Mucosa of descending colon (tissue), 3 donors: Measurements from ENCODE around the gene AMBP. TPM values are rescaled to one million over a fixed set of nuclear protein-coding genes. Genes with fewer than 3 reads are reported as not detected.

ENCODE experiments used
- ATAC-seq: fragments of 200-7000 bp; cut with Tn5 transposase; one replicate; pipeline ENCODE4 v1.9.1; 2020; ENCODE audit warnings: mild to moderate bottlenecking, moderate library complexity
- DNase-seq, 3 donors: peaks; one replicate each; pipeline ENCODE4 v3.0.0-alpha.2; 2020
- H3K36me3 ChIP-seq: fragments of 200-600 bp; one replicate; pipeline ENCODE4 v1.8.0; 2021; ENCODE audit warnings: low read depth, mild to moderate bottlenecking
- H3K4me1 ChIP-seq: fragments of 200-600 bp; one replicate; pipeline ENCODE4 v1.8.0; 2021; ENCODE audit warnings: low read depth, mild to moderate bottlenecking
- H3K4me3 ChIP-seq: fragments of 200-600 bp; one replicate; pipeline ENCODE4 v1.8.0; 2021; ENCODE audit warnings: mild to moderate bottlenecking
- H3K9me3 ChIP-seq: fragments of 200-600 bp; one replicate; pipeline ENCODE4 v1.8.0; 2021; ENCODE audit warnings: mild to moderate bottlenecking
- intact Hi-C, 2 donors: fragments of 100-400 bp; cut with DNase I in 1 of 2; cut with micrococcal nuclease in 1 of 2; formaldehyde crosslinking; loops; one replicate each; pipeline versions ENCODE4 v1.11.0 to v1.11.1; 2022; cut with DNase I, micrococcal nuclease
- total RNA-seq, 3 donors: library from RNA; stranded (reverse); fragmentation: NEBNext Ultra II Directional in 2 of 3; extraction: Animal tissue kit (Norgen Biotek cat#: 25700) in 2 of 3; gene quantifications; one replicate each; pipeline versions ENCODE4 v1.2.1 to v1.2.4, GENCODE V29; 2021 to 2023
- TF ChIP-seq, protein P1 (sequence below): fragments of 200-600 bp; IDR thresholded peaks from one replicate; pipeline ENCODE4 v1.8.0; 2022; ENCODE audit warnings: antibody characterized with exemption, mild to moderate bottlenecking
- donor health status: DM: no; HTN: no; CAD: no; lungs with moderate emphysema.
- donor health status: DM: no; HTN: no; CAD: no.
- donor health status: DM: no; HTN: yes; CAD: no.

AMBP gene
- total RNA-seq, 3 donors from 2014 or later, result 0.63 to 0.81 TPM; not detected in 1

DNA sequence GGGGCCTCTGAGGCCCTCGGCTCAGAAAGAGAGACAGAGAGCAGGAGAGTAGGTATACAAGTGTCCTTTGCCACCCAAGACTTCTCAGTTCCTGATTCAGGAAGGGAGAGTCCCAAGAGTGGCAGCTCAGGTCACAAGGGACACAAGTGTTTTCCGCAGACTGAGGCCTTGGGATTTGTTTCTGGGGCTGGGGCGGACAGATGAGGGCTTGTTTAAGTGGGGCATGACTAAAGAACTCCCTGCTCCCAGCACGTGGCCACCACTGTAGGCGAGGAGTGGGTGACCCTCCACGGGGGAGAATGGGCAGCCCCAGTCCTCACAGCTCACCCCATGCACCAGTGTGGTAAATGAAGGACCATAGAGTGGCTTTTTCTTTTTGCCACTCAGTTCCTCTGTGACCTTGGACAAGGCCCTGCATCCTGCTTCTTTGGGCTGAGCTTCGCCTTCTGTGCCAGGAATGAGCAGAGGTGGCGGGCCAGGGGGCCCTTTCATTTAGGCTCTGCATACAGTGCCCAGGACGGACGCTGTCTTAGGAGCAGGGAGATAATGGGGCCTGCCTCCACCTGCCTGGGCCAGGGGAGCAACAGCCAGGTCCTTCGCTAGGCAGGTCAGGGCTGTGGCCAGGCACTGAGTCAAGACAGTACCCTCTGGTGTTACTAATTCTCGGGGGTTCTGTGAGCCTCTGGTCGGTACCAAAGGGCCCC, 50.8 kb downstream of the AMBP start:
- DNase-seq, result no peak
- no peak for ATAC-seq
- no peak overlapping the region for H3K4me3 ChIP-seq
- no peaks in the 10 kb centered on the region for H3K4me1 ChIP-seq
- intact Hi-C loops, result no loop called here
- TF ChIP-seq, protein P1, sequence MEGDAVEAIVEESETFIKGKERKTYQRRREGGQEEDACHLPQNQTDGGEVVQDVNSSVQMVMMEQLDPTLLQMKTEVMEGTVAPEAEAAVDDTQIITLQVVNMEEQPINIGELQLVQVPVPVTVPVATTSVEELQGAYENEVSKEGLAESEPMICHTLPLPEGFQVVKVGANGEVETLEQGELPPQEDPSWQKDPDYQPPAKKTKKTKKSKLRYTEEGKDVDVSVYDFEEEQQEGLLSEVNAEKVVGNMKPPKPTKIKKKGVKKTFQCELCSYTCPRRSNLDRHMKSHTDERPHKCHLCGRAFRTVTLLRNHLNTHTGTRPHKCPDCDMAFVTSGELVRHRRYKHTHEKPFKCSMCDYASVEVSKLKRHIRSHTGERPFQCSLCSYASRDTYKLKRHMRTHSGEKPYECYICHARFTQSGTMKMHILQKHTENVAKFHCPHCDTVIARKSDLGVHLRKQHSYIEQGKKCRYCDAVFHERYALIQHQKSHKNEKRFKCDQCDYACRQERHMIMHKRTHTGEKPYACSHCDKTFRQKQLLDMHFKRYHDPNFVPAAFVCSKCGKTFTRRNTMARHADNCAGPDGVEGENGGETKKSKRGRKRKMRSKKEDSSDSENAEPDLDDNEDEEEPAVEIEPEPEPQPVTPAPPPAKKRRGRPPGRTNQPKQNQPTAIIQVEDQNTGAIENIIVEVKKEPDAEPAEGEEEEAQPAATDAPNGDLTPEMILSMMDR, result no peak
- peaks cover 14% of the 10 kb centered on the region for H3K9me3 ChIP-seq
- H3K36me3 ChIP-seq, result no peaks in the 10 kb centered on the region

DNA sequence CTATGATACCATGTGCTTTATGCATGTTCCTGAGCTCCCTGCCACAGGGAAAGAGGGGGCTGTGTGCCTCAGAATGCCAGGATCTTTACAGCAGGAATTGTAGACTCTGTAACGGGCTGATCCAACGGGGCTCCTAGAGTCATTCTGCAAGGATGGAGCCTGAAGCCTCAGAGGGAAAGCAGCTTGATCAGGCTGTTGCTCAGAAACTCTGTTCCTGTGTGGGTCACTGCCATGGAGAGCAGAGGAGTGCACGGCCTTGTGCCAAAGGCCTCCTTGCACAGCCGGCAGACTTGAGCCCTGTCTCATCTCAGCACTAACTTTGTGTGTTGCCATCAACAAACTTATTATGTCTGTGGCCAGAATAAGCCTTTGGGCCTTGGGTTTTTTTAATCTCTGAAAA, 51.8 kb downstream of the AMBP start:
- Histone ChIP-seq H3K9me3 (peaks cover 14% of the 10 kb centered on the region), H3K4me3 (no peak overlapping the region), H3K36me3 (no peaks in the 10 kb centered on the region), H3K4me1 (no peaks in the 10 kb centered on the region)
- intact Hi-C loops, result no loop called here
- TF ChIP-seq, protein P1, result no peak
- ATAC-seq (no peak), DNase-seq (no peak)

DNA sequence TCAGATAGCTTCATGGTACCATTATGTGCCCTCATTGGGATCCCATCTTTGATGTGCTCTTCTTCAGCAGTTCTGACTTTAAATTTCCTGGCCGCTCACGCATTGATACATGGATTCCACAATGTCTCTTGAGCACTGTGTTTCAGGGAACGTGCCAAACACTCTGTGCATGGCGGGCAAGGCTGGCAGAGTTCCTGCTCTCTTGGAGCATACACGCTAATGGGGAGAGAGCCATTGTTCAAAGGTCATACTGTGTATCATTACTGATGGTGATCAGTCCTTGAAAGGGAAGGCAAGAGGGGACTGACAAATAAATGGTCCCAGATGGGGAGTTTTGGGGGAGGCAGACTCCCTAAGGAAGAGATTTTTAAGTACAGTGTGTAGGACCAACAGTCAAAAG, 52.3 kb downstream of the AMBP start:
- Histone ChIP-seq H3K4me3 (no peak overlapping the region), H3K9me3 (peaks cover 14% of the 10 kb centered on the region), H3K4me1 (no peaks in the 10 kb centered on the region), H3K36me3 (no peaks in the 10 kb centered on the region)
- intact Hi-C loops, result no loop called here
- TF ChIP-seq, protein P1, result no peak
- DNase-seq (no peak), ATAC-seq (no peak)

DNA sequence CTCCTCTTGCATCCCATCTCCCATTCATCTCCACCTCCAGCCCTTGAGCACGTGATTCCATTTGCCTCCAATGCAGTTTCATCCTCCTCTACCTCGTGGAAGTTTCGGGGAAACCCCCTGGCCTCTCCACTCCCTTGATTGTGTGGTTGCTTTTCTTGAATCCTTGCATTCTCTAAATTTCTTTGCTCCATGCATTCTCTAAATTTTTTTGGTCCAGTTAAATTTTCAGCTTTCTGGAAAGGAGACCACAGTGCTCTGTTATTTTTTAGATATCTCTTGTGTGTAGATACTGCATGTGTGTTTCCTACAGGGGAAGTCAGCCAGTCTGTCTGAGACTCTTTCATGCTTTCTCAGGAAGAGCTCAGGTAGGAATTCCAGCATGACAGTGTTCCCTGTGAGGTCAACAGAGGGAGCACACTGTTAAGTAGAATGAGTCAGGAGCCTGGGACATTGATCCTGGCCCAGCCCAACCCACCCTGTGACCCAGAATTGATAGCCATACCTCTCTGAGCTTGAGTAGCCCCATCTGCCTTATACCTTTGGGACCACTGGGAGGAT, 52.8 kb downstream of the AMBP start:
- TF ChIP-seq, protein P1, result no peak
- H3K4me3 ChIP-seq, result no peak overlapping the region
- H3K36me3 ChIP-seq, result no peaks in the 10 kb centered on the region
- no peak for DNase-seq
- no peaks in the 10 kb centered on the region for H3K4me1 ChIP-seq
- H3K9me3 ChIP-seq, result peaks cover 14% of the 10 kb centered on the region
- no peak for ATAC-seq
- intact Hi-C loops, result no loop called here

DNA sequence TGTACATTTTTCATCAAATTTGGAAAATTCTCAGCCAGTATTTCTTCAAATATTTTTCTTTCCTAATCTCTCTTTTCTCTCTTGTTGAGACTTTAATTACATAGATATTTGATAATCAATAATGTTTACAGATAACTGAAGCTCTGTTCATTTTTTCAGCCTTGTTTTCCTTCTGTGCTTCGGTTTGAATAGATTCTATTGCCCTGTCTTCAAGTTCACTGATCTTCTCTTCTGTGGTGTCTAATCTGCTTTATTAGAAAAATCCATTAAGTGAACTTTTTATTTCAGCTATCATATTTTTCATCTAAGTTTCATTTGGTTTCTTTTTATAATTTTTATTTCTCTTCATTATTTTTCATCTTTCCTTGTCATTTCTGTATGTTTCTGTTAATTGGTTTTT, 54.1 kb downstream of the AMBP start:
- no peak for ATAC-seq
- TF ChIP-seq, protein P1, result no peak
- Histone ChIP-seq H3K36me3 (no peaks in the 10 kb centered on the region), H3K4me1 (no peaks in the 10 kb centered on the region), H3K9me3 (peaks cover 14% of the 10 kb centered on the region), H3K4me3 (no peak overlapping the region)
- DNase-seq, result no peak
- intact Hi-C loops, result no loop called here
